ENCODE results near the gene TAF13.

Gene TAF13

DNA sequence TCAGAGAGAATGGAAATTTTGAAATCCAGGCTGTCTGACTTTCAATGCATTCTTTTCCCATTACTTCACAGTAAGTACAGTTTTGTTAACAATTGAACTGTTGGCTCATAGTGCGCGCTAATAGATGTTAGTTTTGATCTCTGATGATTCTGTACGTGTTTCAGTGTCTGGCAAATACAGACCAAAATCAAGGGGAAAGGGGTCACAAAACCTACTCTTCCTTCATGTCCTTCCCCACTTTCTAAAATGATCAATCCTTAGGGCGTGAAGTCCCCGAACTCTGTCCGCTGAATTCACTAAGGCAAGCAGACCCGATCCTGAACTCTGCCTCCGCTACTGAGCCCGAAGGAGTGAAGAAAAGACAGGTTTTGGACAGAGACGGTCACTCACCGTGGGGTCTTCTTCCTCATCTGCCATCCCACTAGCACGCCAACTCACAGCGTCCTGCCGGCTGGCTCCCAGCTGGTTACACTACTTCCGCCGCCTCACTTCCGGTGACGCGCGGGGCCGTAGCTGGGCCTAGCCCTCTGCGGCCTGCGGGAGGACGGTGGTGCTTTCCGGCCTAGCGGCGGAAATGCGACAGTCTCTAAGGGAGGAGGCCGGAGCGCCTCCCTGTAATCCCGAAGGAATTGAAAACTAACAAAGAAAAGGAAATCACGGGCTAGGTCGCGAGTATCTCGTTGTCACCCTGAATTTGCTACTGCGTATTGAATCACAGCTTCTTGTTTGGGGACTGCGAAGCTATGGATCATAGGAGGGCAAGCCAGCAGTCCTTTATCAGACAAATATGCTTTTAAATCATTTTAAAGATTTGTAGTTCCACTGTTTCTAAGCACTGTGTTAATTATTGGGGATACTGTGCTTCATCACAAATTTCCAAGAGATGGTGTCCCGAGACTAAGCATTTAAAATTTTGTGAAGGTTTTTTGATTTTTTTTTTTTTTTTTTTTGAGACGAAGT, at the start of gene TAF13:
TSS of gene TAF13 (minus strand) at position 473 of the 960 bp plus-strand sequence. CDS start at position 417, 56 bp downstream.
- peak; percentile 65 to 79 (median 72) for DNase-seq (ENCODE audit: low read depth in 2 of 3, low spot score in 2 of 3)

GRCh38 chr1:109120356-109120755, 44.6 kb upstream of the TAF13 start:
- no peak for DNase-seq (ENCODE audit: low read depth in 2 of 3, low spot score in 2 of 3)

GRCh38 chr1:109118089-109118488, 42.3 kb upstream of the TAF13 start:
- no peak for DNase-seq (ENCODE audit: low read depth in 2 of 3, low spot score in 2 of 3)

GRCh38 chr1:109116286-109116685, 40.5 kb upstream of the TAF13 start:
- DNase-seq (ENCODE audit: low read depth in 2 of 3, low spot score in 2 of 3), result no peak

GRCh38 chr1:109115685-109116084, 39.9 kb upstream of the TAF13 start:
- no peak for DNase-seq (ENCODE audit: low read depth in 2 of 3, low spot score in 2 of 3)

DNA sequence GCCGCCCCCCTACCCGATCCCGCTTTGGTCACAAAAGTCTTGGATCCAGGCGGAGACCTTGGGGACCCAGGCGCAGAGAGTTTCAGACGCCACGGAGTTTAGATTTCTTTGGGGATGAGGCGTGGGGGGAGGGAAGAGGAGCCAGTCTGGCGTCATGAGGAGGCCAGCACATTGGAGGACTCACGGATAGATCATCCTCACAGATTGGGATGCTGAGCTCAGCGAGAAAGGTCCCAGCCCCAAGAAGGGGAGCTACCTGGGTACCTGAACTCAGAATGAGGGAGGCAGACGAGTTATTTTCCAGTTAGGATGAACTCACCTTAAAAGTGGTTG, 38.5 kb upstream of the TAF13 start:
- no peak for DNase-seq (ENCODE audit: low read depth in 2 of 3, low spot score in 2 of 3)

DNA sequence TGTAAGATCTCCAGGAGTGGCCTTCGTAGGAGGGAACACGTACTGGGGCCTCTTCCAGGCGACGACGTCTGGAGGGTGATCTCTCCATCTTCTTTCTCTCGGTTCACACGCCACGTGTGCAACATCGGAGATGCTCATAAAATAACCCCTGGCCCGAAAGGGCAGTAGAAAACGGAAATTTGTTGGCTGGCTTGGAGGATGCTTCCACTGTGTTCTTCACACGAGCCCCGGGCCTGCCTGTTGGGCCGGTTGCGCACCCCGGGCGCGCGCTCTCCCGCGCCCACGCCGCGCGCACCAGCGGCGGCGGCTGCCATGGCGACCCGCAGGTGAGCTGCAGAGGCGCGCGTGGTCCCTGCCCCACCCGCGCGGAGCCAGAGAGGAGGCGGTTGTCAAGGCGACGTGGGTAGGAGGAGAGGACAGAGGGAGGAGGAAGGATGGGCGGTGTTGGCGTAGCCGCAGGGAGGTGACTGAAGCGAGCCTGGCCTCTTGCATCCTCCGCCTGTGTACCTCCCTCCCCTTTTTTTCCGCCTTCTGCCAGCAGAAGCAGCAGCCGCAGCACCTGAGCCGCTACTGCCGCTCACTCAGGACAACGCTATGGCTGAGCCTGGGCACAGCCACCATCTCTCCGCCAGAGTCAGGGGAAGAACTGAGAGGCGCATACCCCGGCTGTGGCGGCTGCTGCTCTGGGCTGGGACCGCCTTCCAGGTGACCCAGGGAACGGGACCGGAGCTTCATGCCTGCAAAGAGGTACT, 38.0 kb upstream of the TAF13 start, which contains the start of gene ELAPOR1:
TSS of gene ELAPOR1 (plus strand) at position 526 of the 752 bp plus-strand sequence. CDS start at position 595, 69 bp downstream.
- DNase-seq (ENCODE audit: low read depth in 2 of 3, low spot score in 2 of 3), result peak; percentile 41 to 61 (median 51)

DNA sequence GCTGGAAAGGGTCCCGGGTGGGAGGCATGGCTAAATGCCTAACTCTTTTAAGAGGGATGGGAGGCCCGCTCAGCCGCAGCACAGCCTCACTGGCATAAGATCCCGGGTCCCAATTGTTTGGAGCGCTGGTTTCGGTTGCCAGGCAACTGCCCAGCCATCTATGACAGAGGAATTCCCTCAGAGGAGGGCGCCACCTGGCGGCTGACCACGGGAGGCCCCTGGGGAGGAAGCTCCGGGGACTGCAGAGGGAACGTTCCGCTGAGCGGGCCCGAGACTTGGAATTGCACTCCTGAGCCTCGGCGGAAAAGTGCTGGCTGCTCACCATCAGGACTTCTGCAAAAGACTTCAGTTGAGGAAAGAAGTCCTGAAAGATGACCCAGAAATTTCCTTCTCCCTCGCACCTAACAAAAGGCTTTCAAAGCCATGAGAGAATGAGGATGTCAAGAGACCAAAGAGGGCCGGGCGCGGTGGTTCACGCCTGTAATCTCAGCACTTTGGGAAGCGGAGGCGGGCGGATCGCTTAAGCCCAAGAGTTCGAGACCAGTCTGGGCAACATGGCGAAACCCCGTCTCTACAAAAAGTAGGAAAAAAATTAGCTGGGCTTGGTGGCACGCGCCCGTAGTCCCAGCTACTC, 37.0 kb upstream of the TAF13 start:
- DNase-seq (ENCODE audit: low read depth in 2 of 3, low spot score in 2 of 3), result peak; percentile 74 to 93 (median 93)

DNA sequence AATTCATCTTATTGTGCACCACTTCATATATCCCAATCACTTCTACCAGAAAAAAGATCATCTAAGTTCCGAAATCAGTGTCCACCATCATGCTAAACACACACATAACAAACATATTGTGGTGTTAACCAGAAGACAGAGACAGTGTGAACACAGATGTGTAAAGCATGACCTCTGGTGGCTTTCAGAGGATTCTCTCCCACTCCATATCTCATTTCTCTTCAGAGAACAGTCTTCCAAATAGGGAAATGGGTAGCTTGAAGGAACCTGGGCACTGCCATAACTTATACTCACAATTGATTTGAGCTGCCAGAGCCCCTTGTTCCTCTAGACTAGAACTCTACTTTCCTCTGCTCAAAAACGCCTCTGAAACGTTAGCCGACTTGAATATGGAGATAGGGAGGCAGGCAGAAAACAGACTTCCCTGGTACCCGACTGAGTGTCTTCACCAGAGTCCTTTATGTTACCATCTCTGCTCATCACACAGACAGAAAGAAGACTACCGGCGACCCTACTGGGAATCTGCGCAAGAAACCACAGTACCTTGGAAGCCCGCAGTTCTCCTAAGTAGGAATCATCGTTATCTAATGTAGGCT, 36.4 kb upstream of the TAF13 start:
- DNase-seq (ENCODE audit: low read depth in 2 of 3, low spot score in 2 of 3), result no peak

DNA sequence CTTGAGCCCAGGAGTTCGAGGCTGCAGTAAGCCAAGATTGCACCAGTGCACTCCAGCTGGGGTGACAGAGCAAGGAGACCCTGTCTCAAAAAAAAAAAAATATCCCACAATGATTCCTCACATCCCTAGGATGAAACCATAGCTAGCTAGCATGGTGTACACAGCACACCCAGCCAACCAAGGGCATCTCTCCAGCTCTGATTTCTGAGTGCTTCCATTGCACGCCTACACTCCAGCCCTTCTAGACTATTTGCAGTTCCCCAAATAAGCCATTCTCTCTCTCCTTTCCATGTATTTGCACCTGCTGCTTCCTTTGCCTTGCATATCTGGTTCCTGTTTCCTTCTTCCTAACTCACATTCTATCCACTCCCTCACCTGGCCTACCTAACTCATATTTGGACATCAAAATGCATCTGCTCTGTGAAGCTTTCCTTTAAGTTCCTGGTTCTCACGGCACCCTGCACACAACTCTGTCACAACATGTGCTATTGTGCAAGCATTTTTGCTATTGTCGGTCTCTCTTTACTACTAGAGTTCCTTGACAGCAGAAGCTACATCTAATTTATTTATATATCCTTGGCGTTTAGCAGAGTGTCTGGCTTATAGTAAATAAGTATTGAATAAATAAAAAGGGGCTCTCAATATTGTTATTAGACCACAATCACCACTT, 35.7 kb upstream of the TAF13 start:
- no peak for DNase-seq (ENCODE audit: low read depth in 2 of 3, low spot score in 2 of 3)

DNA sequence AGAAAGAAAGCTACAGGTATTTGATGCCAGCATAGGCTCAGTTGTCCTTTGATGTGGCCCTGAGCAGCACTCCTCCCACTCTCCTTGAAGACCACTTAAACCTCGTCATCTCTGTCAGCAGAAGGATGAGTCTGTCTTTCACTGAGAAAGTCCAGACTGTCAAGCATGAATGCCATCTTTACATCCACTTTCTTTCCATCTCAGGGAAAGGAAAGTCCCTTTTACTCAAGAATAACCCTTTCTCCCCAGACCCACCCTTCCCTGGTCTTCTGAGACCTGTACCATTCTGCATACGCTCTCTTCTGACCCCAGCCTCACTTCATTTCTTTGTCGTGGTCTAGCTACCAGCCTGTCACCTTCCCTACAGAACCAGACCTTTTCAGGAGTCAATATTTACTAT, 34.1 kb upstream of the TAF13 start:
- no peak for DNase-seq (ENCODE audit: low read depth in 2 of 3, low spot score in 2 of 3)

DNA sequence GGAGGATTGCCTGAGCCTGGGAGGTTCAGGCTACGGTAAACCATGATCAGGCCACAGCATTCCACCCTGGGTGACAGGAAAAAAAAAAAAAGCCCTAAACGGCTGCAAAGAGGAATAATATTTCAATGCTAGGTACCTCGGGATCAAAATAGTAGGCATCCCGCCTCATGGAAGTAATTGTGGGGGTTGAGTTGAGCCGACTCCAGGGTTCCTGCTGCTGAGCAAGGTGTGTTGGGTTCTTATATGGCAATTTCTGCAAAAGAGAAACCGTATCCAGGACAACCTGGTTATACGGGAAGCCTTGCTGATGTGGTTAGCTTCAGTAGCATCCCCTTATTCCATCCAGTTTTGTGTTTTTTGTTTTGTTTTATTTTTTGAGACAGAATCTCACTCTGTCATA, 32.0 kb upstream of the TAF13 start:
- no peak for DNase-seq (ENCODE audit: low read depth in 2 of 3, low spot score in 2 of 3)

DNA sequence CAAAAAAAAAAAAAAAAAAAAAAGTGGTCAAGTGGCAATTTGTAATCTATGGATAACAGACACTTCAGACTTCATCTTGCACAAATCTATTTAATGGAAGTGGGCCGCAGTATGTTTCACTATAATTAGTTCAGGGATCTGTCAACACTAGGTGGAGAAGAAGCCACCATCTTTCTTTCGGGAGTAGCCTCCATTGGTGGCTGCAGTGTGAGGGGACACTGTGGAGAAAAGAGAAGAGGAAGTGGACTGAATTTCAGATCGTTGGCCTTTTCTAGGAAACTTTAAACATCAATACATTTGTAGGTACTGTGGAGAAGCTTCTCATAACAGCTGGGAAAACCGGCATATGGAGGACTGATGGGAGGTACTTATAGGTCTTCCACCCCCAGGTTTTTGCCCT, 30.1 kb upstream of the TAF13 start:
- no peak for DNase-seq (ENCODE audit: low read depth in 2 of 3, low spot score in 2 of 3)

- no peak for DNase-seq (ENCODE audit: low read depth in 2 of 3, low spot score in 2 of 3)
These were observed 28.8 kb upstream of the TAF13 start for GRCh38 chr1:109104364-109105151.

DNA sequence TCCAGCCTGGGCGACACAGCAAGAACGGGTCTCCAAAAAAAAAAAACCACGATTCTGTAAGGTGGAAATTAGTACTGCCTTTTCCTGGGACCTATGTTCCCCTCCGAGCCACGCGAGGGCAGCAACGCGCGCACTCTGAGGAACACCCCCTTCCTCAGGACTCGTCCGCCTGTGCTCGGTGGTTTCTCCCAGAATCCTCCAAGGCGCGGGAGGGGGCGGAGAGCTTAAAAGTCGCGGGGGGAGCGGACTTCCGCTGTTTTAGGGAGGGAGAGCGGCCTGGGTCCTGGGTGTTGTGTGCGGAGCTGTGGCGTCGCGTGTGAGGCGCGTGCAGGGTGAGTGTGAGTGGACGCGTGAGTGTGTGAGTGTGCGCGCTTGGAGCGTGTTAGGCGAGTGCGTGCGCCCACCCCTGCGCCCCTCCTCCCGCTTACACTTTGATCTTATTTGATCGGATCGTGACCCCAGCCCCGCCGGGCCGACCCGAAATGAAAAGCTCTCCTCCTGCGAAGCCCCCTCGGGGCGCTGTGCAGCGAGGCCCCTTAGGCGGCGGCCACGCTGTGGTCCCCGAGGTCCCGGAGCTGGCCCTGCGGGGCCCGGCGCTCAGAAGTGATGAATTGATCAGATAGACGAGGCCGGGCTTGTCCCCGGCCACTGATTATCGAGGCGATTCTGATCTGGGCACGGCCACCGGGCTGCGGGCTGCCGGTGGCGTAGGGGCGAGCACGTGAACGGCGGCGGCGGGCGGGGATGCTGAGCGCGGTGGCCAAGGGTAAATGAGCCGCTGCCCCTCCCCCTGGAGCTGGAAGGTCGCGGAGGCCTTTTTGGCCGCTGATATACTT, 24.4 kb upstream of the TAF13 start:
- DNase-seq (ENCODE audit: low read depth in 2 of 3, low spot score in 2 of 3), result peak; percentile 89 to 91 (median 91)

DNA sequence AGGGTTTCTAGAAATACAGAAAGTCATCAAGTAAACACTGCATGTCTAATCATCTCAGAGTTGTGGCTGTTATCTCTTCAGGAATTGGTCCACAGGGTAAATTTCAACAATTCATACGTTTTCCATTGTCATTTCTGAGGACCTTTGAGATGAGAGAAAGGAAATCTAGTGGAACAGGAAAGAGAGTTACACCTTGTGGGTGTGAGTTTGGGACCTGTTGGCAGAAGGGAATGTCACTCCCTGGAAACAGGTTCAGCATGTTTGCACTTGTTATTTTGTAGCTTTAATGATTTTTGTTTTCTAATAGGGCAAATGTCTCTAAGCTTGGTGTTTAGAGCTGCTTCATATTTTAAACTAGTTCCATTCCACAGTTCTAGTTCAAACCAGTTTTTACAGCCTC, 20.3 kb upstream of the TAF13 start:
- no peak for DNase-seq (ENCODE audit: low read depth in 2 of 3, low spot score in 2 of 3)

- no peak for DNase-seq (ENCODE audit: low read depth in 2 of 3, low spot score in 2 of 3)
These were observed 19.8 kb upstream of the TAF13 start for GRCh38 chr1:109095631-109096030.

GRCh38 chr1:109094871-109095270, 19.1 kb upstream of the TAF13 start:
- DNase-seq (ENCODE audit: low read depth in 2 of 3, low spot score in 2 of 3), result no peak

DNA sequence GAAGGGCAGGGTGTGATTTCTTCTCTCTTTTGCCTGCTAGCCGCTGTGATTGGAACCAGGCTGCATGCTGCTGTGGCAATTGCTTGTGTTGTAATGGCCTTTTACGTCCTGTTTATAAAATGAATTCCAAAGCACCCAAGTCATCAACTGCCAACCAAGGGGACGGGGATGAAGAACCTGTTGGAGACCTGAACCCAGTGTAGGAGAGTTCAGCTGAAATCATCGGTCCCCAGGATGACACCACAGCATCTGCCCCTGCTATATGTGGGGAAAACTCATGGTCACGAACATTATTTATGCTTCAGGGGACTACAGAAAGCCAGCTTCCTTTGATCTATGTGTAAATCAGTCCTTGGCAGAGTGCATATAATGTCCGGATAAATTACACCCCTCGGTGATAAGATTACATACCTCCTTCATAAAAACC, 18.6 kb upstream of the TAF13 start:
- DNase-seq (ENCODE audit: low read depth in 2 of 3, low spot score in 2 of 3), result no peak
